Measurements from ENCODE around the gene HSPG2.

The HSPG2 gene

GRCh38 chr1:21876267-21876666 is 60.8 kb downstream of the HSPG2 start:
- no peak for DNase-seq (ENCODE audit: insufficient read length)
- FAIRE-seq, result no peak
- TF ChIP-seq TAF1 (IDR thresholded peaks at IDR 0.05; ENCODE audit: borderline replicate concordance, low read depth, low read length), result no peak
- no peak for TF ChIP-seq POLR2A (IDR thresholded peaks at IDR 0.05; ENCODE audit: low read depth, low read length)

- TF ChIP-seq POLR2A (IDR thresholded peaks at IDR 0.05; ENCODE audit: low read depth, low read length) (no peak), POLR2AphosphoS5 (IDR thresholded peaks at IDR 0.05; ENCODE audit: low read depth, low read length) (no peak), TAF1 (IDR thresholded peaks at IDR 0.05; ENCODE audit: borderline replicate concordance, low read depth, low read length) (no peak)
- DNase-seq (ENCODE audit: insufficient read length), result no peak
- no peak for FAIRE-seq
Measured at GRCh38 chr1:21875621-21876063, 61.5 kb downstream of the HSPG2 start.

GRCh38 chr1:21874778-21875547 is 62.1 kb downstream of the HSPG2 start:
- DNase-seq (ENCODE audit: insufficient read length) (no peak), FAIRE-seq (no peak)
- TF ChIP-seq TAF1 (IDR thresholded peaks at IDR 0.05; ENCODE audit: borderline replicate concordance, low read depth, low read length), result no peak
- no peak for TF ChIP-seq POLR2AphosphoS5 (IDR thresholded peaks at IDR 0.05; ENCODE audit: low read depth, low read length)
- no peak for TF ChIP-seq POLR2A (IDR thresholded peaks at IDR 0.05; ENCODE audit: low read depth, low read length)

GRCh38 chr1:21874328-21874727 is 62.8 kb downstream of the HSPG2 start:
- no peak for FAIRE-seq
- TF ChIP-seq TAF1 (IDR thresholded peaks at IDR 0.05; ENCODE audit: borderline replicate concordance, low read depth, low read length) (no peak), POLR2A (IDR thresholded peaks at IDR 0.05; ENCODE audit: low read depth, low read length) (no peak), POLR2AphosphoS5 (IDR thresholded peaks at IDR 0.05; ENCODE audit: low read depth, low read length) (no peak)
- no peak for DNase-seq (ENCODE audit: insufficient read length)

- FAIRE-seq (no peak), DNase-seq (ENCODE audit: insufficient read length) (no peak)
- TF ChIP-seq POLR2AphosphoS5 (IDR thresholded peaks at IDR 0.05; ENCODE audit: low read depth, low read length) (no peak), POLR2A (IDR thresholded peaks at IDR 0.05; ENCODE audit: low read depth, low read length) (no peak), TAF1 (IDR thresholded peaks at IDR 0.05; ENCODE audit: borderline replicate concordance, low read depth, low read length) (no peak)
Measured at GRCh38 chr1:21873761-21874160, 63.3 kb downstream of the HSPG2 start.

- no peak for FAIRE-seq
- DNase-seq (ENCODE audit: insufficient read length), result no peak
- TF ChIP-seq TAF1 (IDR thresholded peaks at IDR 0.05; ENCODE audit: borderline replicate concordance, low read depth, low read length) (no peak), POLR2AphosphoS5 (IDR thresholded peaks at IDR 0.05; ENCODE audit: low read depth, low read length) (no peak), POLR2A (IDR thresholded peaks at IDR 0.05; ENCODE audit: low read depth, low read length) (no peak)
Measured at GRCh38 chr1:21873174-21873573, 63.9 kb downstream of the HSPG2 start.

- TF ChIP-seq POLR2AphosphoS5 (IDR thresholded peaks at IDR 0.05; ENCODE audit: low read depth, low read length) (no peak), POLR2A (IDR thresholded peaks at IDR 0.05; ENCODE audit: low read depth, low read length) (no peak), TAF1 (IDR thresholded peaks at IDR 0.05; ENCODE audit: borderline replicate concordance, low read depth, low read length) (no peak)
- no peak for FAIRE-seq
- no peak for DNase-seq (ENCODE audit: insufficient read length)
Measured at GRCh38 chr1:21872445-21873079, 64.5 kb downstream of the HSPG2 start.

- no peak for DNase-seq (ENCODE audit: insufficient read length)
- FAIRE-seq, result no peak
- TF ChIP-seq POLR2A (IDR thresholded peaks at IDR 0.05; ENCODE audit: low read depth, low read length), result no peak
- no peak for TF ChIP-seq POLR2AphosphoS5 (IDR thresholded peaks at IDR 0.05; ENCODE audit: low read depth, low read length)
- no peak for TF ChIP-seq TAF1 (IDR thresholded peaks at IDR 0.05; ENCODE audit: borderline replicate concordance, low read depth, low read length)
Measured at GRCh38 chr1:21871943-21872342, 65.2 kb downstream of the HSPG2 start.

GRCh38 chr1:21870611-21871010 is 66.5 kb downstream of the HSPG2 start:
- TF ChIP-seq POLR2AphosphoS5 (IDR thresholded peaks at IDR 0.05; ENCODE audit: low read depth, low read length), result no peak
- TF ChIP-seq POLR2A (IDR thresholded peaks at IDR 0.05; ENCODE audit: low read depth, low read length), result no peak
- no peak for TF ChIP-seq TAF1 (IDR thresholded peaks at IDR 0.05; ENCODE audit: borderline replicate concordance, low read depth, low read length)
- no peak for FAIRE-seq

GRCh38 chr1:21869620-21870121 is 67.4 kb downstream of the HSPG2 start:
- FAIRE-seq (no peak), DNase-seq (ENCODE audit: insufficient read length) (no peak)
- no peak for TF ChIP-seq POLR2A (IDR thresholded peaks at IDR 0.05; ENCODE audit: low read depth, low read length)

More at GRCh38 chr1:21870611-21871010, 66.5 kb downstream of the HSPG2 start:
- no peak for DNase-seq (ENCODE audit: insufficient read length)

GRCh38 chr1:21868941-21869454 is 68.1 kb downstream of the HSPG2 start:
- FAIRE-seq (no peak), DNase-seq (ENCODE audit: insufficient read length) (no peak)
- TF ChIP-seq POLR2AphosphoS5 (IDR thresholded peaks at IDR 0.05; ENCODE audit: low read depth, low read length) (no peak), TAF1 (IDR thresholded peaks at IDR 0.05; ENCODE audit: borderline replicate concordance, low read depth, low read length) (no peak), POLR2A (IDR thresholded peaks at IDR 0.05; ENCODE audit: low read depth, low read length) (no peak)

GRCh38 chr1:21868482-21868881 is 68.6 kb downstream of the HSPG2 start:
- FAIRE-seq, result no peak
- no peak for TF ChIP-seq POLR2A (IDR thresholded peaks at IDR 0.05; ENCODE audit: low read depth, low read length)
- no peak for TF ChIP-seq POLR2AphosphoS5 (IDR thresholded peaks at IDR 0.05; ENCODE audit: low read depth, low read length)
- no peak for TF ChIP-seq TAF1 (IDR thresholded peaks at IDR 0.05; ENCODE audit: borderline replicate concordance, low read depth, low read length)
- no peak for DNase-seq (ENCODE audit: insufficient read length)
